ENCODE results near the gene SEC14L5. TPM values are rescaled to one million over a fixed set of nuclear protein-coding genes. Genes with fewer than 3 reads are reported as not detected.

SEC14L5 gene
- polyA plus RNA-seq, 3 donors, result 0.03 TPM; not detected in 2

GRCh38 chr16:4942481-4942880, 15.6 kb upstream of the SEC14L5 start:
- WGBS (ENCODE audit: insufficient coverage), result 81% methylated on average over 5 of the region's 9 CpGs
- Histone ChIP-seq H3K4me3 (replicated peaks in 1 of 3; ENCODE audit: low read depth in 2 of 3, low read length in 3 of 3) (no peak overlapping the region), H3K36me3 (replicated peaks in 1 of 2; ENCODE audit: control insufficient read depth in 1 of 2, insufficient read depth in 2 of 2, low read length in 2 of 2) (no peaks in the 10 kb centered on the region), H3K4me2 (replicated peaks; ENCODE audit: extremely low read depth, low read length, poor library complexity, severe bottlenecking) (no peak overlapping the region), H2AFZ (ENCODE audit: insufficient read depth, low read depth, low read length, poor library complexity, severe bottlenecking) (no peak overlapping the region), H3K79me2 (ENCODE audit: insufficient read depth, low read length) (no peaks in the 10 kb centered on the region), H3K4me1 (ENCODE audit: control insufficient read depth in 1 of 2, insufficient read depth in 2 of 2, low read length in 2 of 2) (peaks cover 12 to 19% of the 10 kb centered on the region in 2 donors), H3K27me3 (ENCODE audit: control insufficient read depth in 2 of 2, insufficient read depth in 2 of 2, low read length in 2 of 2) (peaks cover 5 to 13% of the 10 kb centered on the region in 2 donors), H4K20me1 (ENCODE audit: insufficient read depth, low read length) (no peaks in the 10 kb centered on the region), H3K9ac (ENCODE audit: insufficient read depth, low read length, poor library complexity, severe bottlenecking) (no peak overlapping the region), H3K9me3 (replicated peaks in 1 of 2; ENCODE audit: control insufficient read depth in 1 of 2, insufficient read depth in 1 of 2, low read length in 2 of 2) (peaks cover 0 to 8% of the 10 kb centered on the region in 2 donors), H3K27ac (ENCODE audit: low read depth in 1 of 2, low read length in 2 of 2) (no peak overlapping the region)
- intact Hi-C loops (cut with micrococcal nuclease), result no loop called here
- H3K4me1 Mint-ChIP-seq, result peaks cover 18% of the 10 kb centered on the region
- no peak overlapping the region for H3K27ac Mint-ChIP-seq
- H3K4me3 Mint-ChIP-seq, result no peak overlapping the region
- TF ChIP-seq CTCF (IDR thresholded peaks at IDR 0.05), result no peak
- no peaks in the 10 kb centered on the region for H3K36me3 Mint-ChIP-seq
- H3K9me3 Mint-ChIP-seq, result peaks cover 0 to 9% (median 0%) of the 10 kb centered on the region in 7 donors
- DNase-seq, result no peak
- peaks cover 21 to 38% (median 27%) of the 10 kb centered on the region in 3 donors for H3K27me3 Mint-ChIP-seq (ENCODE audit: low read depth in 3 of 3)

DNA sequence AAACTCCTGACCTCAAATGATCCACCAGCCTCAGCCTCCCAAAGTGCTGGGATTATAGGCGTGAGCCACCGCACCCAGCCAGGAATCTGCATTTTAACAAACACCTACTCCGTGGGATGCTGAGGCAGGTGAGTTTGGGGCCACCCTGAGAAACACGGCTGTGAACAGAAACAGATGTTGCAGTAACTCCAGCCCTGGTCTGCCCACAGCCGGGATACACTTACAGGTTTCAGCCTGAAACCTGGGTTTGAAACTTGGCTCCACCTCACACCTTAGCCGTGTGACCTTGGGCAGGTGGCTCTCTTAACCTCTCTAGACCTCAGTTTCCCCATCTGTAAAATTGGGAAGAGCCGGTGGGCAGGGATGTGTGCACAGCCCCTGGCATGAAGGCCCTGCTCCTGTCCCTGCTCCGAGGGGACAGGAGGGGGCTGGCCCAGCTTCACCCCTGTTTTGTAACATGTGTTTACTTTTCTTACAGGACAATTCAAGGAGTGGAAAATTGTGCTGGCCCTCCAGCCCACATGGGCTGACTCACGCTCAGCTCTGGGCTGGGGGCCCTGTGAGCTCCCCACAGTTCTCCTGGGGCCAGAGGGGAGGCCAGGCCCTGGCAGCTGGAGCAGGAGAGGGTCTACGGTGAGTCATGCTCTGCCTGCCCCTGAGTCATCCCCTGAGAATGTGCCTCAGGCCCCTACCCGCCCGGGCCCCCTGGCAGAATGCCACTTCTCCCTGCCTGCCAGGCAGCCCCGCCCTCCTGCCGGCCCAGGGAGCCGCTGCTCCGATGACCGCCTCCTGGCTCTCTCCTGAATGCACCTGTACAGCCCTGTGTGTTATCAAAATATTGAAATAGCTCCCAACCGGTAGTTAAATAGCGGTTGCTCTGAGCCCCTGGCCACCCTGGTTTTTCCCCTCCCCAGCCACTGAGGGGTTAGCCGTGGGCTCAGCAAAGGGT, 13.5 kb upstream of the SEC14L5 start:
- no peaks in the 10 kb centered on the region for H3K36me3 Mint-ChIP-seq
- no peak for TF ChIP-seq CTCF (IDR thresholded peaks at IDR 0.05)
- H3K27ac Mint-ChIP-seq, result no peak overlapping the region
- no peak overlapping the region for H3K27ac ChIP-seq (ENCODE audit: low read depth in 1 of 2, low read length in 2 of 2)
- intact Hi-C loops (cut with micrococcal nuclease), result no loop called here
- H3K27me3 Mint-ChIP-seq (ENCODE audit: low read depth in 3 of 3), result peaks cover 6 to 29% (median 11%) of the 10 kb centered on the region in 3 donors
- H3K9ac ChIP-seq (ENCODE audit: insufficient read depth, low read length, poor library complexity, severe bottlenecking), result no peak overlapping the region
- H2AFZ ChIP-seq (ENCODE audit: insufficient read depth, low read depth, low read length, poor library complexity, severe bottlenecking), result no peak overlapping the region
- DNase-seq, result peak; percentile 25 to 73 (median 42)
- no peaks in the 10 kb centered on the region for H3K79me2 ChIP-seq (ENCODE audit: insufficient read depth, low read length)
- H3K4me1 ChIP-seq (ENCODE audit: control insufficient read depth in 1 of 2, insufficient read depth in 2 of 2, low read length in 2 of 2), result peaks cover 20 to 32% of the 10 kb centered on the region in 2 donors
- no peaks in the 10 kb centered on the region for H3K27me3 ChIP-seq (ENCODE audit: control insufficient read depth in 2 of 2, insufficient read depth in 2 of 2, low read length in 2 of 2)
- H3K4me2 ChIP-seq (replicated peaks; ENCODE audit: extremely low read depth, low read length, poor library complexity, severe bottlenecking), result no peak overlapping the region
- H3K4me3 ChIP-seq (replicated peaks in 1 of 3; ENCODE audit: low read depth in 2 of 3, low read length in 3 of 3), result no peak overlapping the region
- peaks cover 0 to 3% (median 0%) of the 10 kb centered on the region in 7 donors for H3K9me3 Mint-ChIP-seq
- H4K20me1 ChIP-seq (ENCODE audit: insufficient read depth, low read length), result no peaks in the 10 kb centered on the region
- H3K4me3 Mint-ChIP-seq, result no peak overlapping the region
- peaks cover 29% of the 10 kb centered on the region for H3K4me1 Mint-ChIP-seq
- WGBS (ENCODE audit: insufficient coverage), result 44% methylated on average over 20 of the region's 20 CpGs
- H3K9me3 ChIP-seq (replicated peaks in 1 of 2; ENCODE audit: control insufficient read depth in 1 of 2, insufficient read depth in 1 of 2, low read length in 2 of 2), result no peaks in the 10 kb centered on the region
- H3K36me3 ChIP-seq (replicated peaks in 1 of 2; ENCODE audit: control insufficient read depth in 1 of 2, insufficient read depth in 2 of 2, low read length in 2 of 2), result no peaks in the 10 kb centered on the region

All from CD14-positive monocyte (primary cell).